Omental fat pad (tissue), 4 donors: ENCODE results near the gene MRPS5. TPM values are rescaled to one million over a fixed set of nuclear protein-coding genes. Genes with fewer than 3 reads are reported as not detected.

Experiments
- ATAC-seq: fragments of 150-250 bp; one replicate; pipeline ENCODE4 v1.9.1; 2016; ENCODE audit warnings: mild to moderate bottlenecking, moderate library complexity; ENCODE audit not compliant: low FRiP score
- DNase-seq: peaks from one replicate; pipeline ENCODE4 v3.0.0-alpha.2; 2019; ENCODE audit warnings: low spot score
- total RNA-seq, 4 donors: library from RNA; depleted of rRNA; stranded (reverse); fragments of >200 nt; gene quantifications; one replicate each; pipeline ENCODE4 v1.1.0, GENCODE V29; 2016
- TF ChIP-seq, protein P1 (sequence below), 3 donors: fragments of 450-650 bp; IDR thresholded peaks; one replicate each; pipeline ENCODE4 v1.5.1; 2016 to 2017; ENCODE audit warnings: antibody characterized with exemption in 3 of 3, mild to moderate bottlenecking in 3 of 3, moderate library complexity in 2 of 3

The MRPS5 gene
- total RNA-seq, 4 donors from 2014 or later, result 39.4 to 60.6 (median 47.5) TPM

DNA sequence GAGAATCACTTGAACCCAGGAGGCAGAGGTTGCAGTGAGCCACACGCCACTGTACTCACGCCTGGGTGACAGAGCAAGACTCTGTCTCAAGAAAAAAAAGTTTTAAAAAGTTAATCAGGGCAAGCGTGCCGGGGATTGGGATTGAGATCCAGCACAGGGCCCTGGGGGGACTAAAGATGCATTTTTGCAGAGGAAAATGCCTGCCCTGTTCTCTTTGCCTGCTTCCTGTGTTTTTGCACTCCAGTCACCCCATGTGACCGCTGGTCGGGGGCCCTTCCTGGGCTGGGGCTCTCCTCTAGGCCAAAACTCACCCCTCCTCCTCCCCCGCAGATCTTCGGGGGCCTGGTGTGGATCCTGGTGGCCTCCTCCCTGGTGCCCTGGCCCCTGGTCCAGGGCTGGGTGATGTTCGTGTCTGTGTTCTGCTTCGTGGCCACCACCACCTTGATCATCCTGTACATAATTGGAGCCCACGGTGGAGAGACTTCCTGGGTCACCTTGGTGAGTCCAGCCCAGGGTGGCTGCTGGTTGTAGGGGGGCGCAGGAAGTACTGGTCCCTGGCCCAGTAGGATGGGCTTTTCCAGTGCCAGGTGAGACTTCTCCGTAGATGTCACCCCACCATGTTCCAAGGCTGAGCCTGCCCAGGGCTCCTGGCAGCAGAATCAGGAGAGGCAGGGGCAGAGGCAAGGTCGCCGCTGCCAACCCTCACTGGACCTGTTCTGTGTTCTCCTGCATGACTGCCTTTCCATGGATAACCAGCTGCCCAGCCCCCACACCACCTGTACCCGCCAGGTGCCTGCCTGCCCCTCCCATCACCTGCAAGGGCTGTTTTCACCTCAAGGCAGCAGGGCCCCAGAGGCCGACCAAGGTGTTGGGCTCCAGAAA is 73.7 kb downstream of the MRPS5 start:
- ATAC-seq (no peak), DNase-seq (no peak)
- TF ChIP-seq, protein P1, sequence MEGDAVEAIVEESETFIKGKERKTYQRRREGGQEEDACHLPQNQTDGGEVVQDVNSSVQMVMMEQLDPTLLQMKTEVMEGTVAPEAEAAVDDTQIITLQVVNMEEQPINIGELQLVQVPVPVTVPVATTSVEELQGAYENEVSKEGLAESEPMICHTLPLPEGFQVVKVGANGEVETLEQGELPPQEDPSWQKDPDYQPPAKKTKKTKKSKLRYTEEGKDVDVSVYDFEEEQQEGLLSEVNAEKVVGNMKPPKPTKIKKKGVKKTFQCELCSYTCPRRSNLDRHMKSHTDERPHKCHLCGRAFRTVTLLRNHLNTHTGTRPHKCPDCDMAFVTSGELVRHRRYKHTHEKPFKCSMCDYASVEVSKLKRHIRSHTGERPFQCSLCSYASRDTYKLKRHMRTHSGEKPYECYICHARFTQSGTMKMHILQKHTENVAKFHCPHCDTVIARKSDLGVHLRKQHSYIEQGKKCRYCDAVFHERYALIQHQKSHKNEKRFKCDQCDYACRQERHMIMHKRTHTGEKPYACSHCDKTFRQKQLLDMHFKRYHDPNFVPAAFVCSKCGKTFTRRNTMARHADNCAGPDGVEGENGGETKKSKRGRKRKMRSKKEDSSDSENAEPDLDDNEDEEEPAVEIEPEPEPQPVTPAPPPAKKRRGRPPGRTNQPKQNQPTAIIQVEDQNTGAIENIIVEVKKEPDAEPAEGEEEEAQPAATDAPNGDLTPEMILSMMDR (IDR thresholded peaks at IDR 0.05), result no peak

DNA sequence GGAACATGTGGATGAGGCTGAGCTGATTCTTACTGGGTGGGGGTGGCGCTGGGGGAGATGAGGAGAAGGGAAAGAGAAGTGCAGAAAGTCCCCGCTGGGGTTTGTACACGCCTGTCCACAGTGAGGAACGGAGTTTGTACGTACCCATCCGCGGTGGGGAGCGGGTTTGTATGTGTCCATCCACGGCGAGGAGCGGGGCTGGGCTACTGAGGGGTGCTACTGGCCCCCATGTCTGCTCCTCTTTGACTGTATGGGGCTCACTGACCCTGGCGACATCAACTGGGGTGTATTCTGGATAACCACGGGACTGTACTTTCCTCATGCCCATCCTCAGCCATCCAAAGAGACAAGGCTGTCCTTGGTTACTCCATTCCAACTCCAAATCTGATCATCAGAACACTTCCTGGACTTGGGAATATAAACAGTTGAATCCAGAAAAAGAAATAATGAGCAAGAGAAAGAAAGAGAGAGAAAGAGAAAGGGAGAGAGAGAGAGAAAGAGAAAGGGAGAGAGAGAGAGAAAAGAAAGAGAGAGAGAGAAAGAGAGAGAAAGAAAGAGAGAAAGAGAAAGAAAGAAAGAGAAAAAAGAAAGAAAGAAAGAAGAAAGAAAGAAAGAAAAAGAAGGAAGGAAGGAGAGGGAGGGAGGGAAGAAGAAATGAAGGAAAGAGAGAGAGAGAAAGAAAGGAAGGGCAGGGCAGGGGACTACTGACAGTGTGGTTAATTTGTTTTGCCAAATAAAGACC is 75.1 kb downstream of the MRPS5 start:
- TF ChIP-seq, protein P1 (IDR thresholded peaks at IDR 0.05), result no peak
- DNase-seq, result no peak
- no peak for ATAC-seq

DNA sequence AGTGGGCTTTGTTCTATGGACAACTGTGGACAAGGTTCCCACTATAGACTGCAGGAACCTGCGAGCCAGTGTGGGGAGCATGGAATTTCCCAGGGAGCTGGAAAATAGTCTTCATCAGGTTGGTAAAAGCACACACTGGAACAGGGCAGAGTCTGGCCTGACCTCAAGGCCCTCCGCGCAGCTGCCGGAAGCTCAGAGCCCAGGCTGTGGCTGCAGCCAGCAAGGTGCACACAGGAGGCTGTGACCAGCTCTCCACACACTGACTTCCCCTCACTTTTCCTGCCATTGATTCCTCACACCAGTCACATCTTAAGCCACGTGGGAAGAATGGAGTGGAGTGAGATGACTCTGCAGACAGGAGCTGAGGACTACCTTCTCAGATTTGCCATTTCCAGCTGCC is 77.0 kb downstream of the MRPS5 start:
- ATAC-seq, result no peak
- TF ChIP-seq, protein P1 (IDR thresholded peaks at IDR 0.05), result no peak
- DNase-seq, result no peak

DNA sequence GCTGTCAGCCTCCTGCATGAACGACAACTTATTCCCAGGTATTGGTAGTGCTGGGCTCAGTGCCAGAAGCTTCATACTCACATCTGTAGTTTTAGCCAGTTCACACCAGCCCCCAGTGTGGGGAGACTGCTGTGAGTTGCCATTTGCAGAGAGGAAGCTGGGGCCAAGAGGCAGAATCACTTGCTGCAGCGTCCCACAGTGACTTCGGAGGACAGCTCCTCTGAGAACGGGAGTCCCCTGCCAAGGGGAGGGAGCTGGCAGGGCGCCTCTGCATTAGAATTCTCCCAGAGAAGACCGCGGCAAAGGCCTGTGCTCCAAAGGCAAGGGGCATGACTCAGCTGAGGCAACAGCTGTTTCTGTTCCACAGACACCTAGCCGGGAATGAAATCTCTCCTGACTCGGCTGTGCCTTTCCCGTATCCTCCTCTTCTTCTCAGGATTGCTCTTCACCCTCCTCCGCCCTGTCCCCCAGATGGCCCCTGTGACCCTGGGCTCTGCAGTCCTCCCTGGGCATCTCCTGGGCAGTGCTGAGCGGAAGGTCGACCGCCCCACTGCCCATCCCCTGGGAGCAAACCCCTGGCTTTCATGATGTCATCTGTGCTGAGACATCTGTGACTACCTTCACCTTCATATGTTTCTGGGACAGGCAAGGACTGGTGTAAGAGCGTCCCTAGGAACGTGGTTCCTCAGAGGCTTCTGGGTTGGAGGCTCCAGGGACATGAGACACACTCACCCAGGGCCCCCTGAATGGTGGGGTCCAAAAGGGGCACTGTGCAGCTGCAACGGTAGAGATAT is 78.1 kb downstream of the MRPS5 start:
- TF ChIP-seq, protein P1 (IDR thresholded peaks at IDR 0.05), result no peak
- ATAC-seq, result peak; percentile 41
- no peak for DNase-seq

DNA sequence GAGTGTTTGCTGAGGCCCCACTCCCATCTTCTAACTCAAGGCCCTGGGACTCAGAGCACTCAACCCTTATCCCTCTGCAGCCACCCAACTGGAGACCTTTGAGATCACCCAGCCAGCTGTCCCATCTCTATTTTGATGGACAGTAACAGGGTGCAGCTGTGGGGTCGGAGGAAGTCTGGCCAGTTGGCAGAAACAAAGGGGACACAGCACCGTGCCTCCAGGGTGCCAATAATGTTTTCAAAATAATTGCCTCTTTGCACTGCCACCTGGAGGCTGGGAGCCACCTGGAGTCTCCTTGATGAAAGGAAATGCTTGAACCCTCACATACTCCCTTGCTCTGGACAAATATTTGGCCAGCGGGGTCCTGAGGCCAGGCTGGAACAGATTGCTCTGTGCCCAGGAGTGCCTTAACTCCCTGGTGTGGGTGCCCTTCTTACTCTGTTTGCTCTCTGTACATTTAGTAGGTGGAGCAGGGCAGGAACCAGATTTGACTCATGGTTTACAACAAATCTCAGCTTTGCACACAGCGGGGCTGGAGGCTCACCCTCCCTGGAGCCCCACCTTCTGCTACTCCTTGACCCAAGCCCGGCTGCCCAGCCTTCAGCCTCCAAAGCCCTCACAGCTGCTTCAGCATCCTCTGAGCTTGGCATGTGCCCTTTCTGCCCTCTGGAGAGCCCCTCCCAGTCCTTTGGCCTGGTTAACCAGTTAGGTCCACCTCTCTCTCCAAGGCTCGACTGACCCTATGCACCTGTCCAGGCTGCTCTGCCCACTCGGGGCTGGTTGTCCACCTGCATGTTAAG is 78.9 kb downstream of the MRPS5 start:
- ATAC-seq (peak; percentile 8), DNase-seq (no peak)
- TF ChIP-seq, protein P1 (IDR thresholded peaks at IDR 0.05), result no peak

DNA sequence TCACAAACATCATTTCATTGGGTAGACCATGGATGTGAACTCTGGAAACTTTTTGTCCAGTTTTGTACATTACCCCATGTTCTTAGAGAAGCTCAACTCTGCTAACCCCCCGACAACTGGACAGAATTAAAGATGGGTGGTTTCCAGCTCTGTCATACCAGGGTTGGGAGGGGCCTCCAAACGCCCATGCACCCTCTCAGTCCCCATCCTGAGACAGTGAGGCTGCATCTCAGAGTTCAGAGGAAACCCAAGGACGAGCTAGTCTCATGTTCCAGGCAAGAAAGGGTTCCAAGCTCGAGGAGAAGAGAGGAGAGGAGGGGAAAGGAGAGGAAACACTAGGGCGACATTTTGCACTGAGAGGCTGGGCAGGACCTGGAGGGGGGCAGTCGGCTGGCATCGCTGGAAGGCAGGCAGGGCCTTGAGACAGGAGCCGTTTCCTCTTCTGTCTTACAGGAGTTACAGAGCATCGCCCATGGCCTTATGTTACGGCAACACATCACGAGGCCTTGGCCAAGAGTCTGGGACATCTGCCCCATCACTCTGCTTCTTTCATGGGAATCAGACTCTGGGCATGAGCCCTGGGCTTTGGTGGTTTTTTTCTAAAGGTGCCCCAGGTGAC is 79.7 kb downstream of the MRPS5 start:
- no peak for ATAC-seq

More for the DNA sequence above, 79.7 kb downstream of the MRPS5 start:
- DNase-seq, result no peak
- TF ChIP-seq, protein P1 (IDR thresholded peaks at IDR 0.05), result no peak
